Stomach (tissue), 4 donors: ENCODE results near the gene DNAAF2.

Source experiments
- CTCF ChIP-seq, 7 experiments: fragments of 450-650 bp in 4 of 7; fragments of 200-600 bp in 3 of 7; sonication (generic) in 3 of 7; IDR thresholded peaks; one replicate each; pipeline ENCODE4 v1.5.1; 2016 to 2019; ENCODE audit warnings: antibody characterized with exemption in 7 of 7, control low read depth in 2 of 7, mild to moderate bottlenecking in 1 of 7
- POLR2AphosphoS5 ChIP-seq, 3 donors: sonication (generic); formaldehyde crosslinking; IDR thresholded peaks; one replicate each; pipeline ENCODE4 v1.6.1; 2016; ENCODE audit warnings: antibody characterized with exemption in 3 of 3

- TF ChIP-seq CTCF (IDR thresholded peaks at IDR 0.05) (no peak), POLR2AphosphoS5 (IDR thresholded peaks at IDR 0.05) (no peak)
These were observed 19.3 kb downstream of the DNAAF2 start for GRCh38 chr14:49615776-49616175.
